Fibroblast of the aortic adventitia (primary cell): ENCODE measurements around the gene SLC30A9. TPM values are rescaled to one million over a fixed set of nuclear protein-coding genes. Genes with fewer than 3 reads are reported as not detected.

Experiments
- DNase-seq: peaks from one replicate; pipeline ENCODE4 v3.0.0-alpha.2; 2010; ENCODE audit warnings: low read depth
- H3K4me3 ChIP-seq: 2 replicates; pipeline ENCODE4 v1.5.1; 2011; ENCODE audit warnings: low read depth, mild to moderate bottlenecking, control low read depth, low read length, moderate library complexity
- total RNA-seq: library from RNA; depleted of rRNA; stranded (reverse); fragments of >200 nt; gene quantifications from 2 replicates; pipeline ENCODE4 v1.2.3, GENCODE V29; 2012; ENCODE audit warnings: low replicate concordance
- TF ChIP-seq, protein P1 (sequence below): IDR thresholded peaks from 2 replicates; pipeline ENCODE4 v1.5.1; 2011; ENCODE audit warnings: mild to moderate bottlenecking, low read length, control low read depth, inconsistent platforms; ENCODE audit not compliant: insufficient read depth

The SLC30A9 gene
- total RNA-seq, 1 donor = 62.4 TPM

DNA sequence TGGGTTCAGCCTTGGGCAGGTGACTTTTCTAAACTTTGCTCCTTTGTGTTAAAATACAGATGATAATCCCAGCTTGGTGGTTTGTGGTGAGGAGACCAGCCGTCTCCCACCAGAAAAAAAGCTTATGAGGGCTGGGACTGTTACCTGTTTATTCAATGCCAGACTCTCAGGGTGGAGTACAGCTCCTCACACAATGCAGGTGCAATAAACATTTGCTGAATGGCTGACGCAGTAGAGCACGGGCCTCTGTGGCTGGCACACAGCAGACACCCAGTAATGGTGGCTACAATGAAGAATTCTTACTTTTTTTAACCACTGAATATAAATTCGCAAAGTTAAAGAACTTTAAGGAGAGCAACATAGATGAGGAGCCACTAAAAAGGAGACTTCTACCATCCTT is 131.9 kb downstream of the SLC30A9 start:
- no peak for DNase-seq
- H3K4me3 ChIP-seq = no peak overlapping the region
- TF ChIP-seq, protein P1, sequence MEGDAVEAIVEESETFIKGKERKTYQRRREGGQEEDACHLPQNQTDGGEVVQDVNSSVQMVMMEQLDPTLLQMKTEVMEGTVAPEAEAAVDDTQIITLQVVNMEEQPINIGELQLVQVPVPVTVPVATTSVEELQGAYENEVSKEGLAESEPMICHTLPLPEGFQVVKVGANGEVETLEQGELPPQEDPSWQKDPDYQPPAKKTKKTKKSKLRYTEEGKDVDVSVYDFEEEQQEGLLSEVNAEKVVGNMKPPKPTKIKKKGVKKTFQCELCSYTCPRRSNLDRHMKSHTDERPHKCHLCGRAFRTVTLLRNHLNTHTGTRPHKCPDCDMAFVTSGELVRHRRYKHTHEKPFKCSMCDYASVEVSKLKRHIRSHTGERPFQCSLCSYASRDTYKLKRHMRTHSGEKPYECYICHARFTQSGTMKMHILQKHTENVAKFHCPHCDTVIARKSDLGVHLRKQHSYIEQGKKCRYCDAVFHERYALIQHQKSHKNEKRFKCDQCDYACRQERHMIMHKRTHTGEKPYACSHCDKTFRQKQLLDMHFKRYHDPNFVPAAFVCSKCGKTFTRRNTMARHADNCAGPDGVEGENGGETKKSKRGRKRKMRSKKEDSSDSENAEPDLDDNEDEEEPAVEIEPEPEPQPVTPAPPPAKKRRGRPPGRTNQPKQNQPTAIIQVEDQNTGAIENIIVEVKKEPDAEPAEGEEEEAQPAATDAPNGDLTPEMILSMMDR = no peak

DNA sequence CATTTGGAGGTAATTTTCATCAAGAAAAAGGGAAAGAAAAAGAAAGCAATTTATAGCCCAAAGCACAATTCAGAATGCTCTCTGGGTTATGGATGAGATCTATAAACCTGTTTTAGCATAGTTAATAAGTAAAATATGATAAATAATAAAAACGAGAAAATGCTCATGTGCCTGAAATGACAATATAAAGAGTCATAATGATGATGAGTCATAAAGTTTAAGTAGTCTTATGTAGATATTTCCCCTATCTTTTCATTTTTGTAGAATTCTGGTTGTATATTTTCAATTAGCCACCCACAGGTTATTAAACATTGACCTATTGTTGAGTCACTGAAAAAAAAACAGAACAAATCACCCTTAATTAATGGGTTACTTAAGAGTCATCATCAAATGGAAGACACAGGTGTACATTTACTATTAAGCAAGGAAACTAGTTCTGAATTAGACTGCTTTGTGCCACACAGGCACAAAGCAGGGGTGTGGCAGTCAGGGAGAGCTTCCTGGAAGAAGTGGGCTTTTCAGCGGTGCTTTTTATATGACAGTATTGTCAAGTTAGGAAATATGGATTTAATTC is 132.8 kb downstream of the SLC30A9 start:
- H3K4me3 ChIP-seq = no peak overlapping the region
- no peak for DNase-seq
- TF ChIP-seq, protein P1 = no peak

DNA sequence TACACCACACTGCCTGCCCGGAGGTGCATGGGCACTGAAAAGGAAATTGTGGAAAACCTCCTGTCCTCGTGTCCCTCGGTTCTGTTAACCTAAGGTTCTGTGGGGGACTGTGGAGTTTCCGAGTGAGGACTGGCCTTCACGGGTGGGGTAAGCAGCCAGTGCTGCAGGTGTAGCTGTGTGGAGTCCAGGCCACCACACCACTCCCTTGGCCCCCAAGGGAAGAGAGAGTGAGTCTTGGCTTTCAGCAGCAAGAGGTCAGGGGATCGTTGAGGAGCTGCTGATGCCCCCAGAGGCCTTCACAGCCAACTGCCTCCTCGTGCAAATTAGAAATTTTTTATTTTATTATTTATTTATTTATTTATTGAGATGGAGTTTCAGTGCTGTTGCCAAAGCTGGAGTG is 141.8 kb downstream of the SLC30A9 start:
- TF ChIP-seq, protein P1 = no peak
- H3K4me3 ChIP-seq = no peak overlapping the region
- no peak for DNase-seq

DNA sequence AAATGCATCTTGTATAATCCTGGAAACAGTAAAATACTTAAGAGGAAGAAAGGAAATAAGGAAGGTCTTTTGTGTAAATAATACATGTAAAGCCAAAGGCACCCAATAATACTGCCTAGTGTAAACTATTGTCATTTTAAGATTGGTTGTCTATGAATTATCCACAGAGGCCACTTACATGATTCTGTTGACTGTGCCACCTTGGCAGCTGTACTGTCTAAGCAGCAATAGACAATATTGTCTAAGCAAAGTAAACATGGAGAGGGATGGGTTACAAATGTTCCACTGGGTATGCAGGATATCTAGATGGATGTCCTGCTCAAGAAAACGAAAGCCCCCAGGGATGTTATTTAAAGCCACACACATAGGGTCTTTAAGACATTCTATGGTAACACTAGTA is 142.7 kb downstream of the SLC30A9 start:
- no peak for DNase-seq
- H3K4me3 ChIP-seq = no peak overlapping the region
- TF ChIP-seq, protein P1 = no peak

DNA sequence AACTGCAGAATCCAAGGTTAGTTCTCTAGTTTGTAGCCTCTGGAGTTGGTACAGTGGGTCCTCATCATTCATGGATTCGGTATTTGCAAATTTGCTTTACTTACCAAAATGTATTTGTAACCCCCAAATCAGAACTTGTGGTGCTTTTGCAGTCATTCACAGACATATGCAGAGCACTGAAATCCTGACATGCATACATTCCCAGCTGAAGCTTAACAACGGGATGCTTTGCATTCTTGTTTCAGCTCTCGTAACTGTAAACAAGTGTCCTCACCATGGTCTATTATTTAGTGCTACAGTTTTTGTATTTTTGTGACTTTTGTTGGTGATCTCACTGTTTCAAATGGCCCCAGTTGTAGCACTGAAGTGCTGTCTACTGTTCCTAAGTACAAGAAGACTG is 146.0 kb downstream of the SLC30A9 start:
- TF ChIP-seq, protein P1 = no peak
- no peak overlapping the region for H3K4me3 ChIP-seq
- DNase-seq = no peak

Other genes with a start within 250 kb of the SLC30A9 start
- gene PHOX2B, start 241.8 kb upstream of the SLC30A9 start, total RNA-seq = not detected in 2 replicates
- gene TMEM33, start 55.1 kb upstream of the SLC30A9 start, total RNA-seq = 64.4 and 164 TPM in 2 replicates
- gene DCAF4L1, start 8.8 kb upstream of the SLC30A9 start, total RNA-seq = 0.09 and 0.25 TPM in 2 replicates
- not detected in 2 replicates for gene BEND4, start 162.1 kb downstream of the SLC30A9 start, total RNA-seq